IMR-90 (cell line): ENCODE measurements around the gene S100Z. TPM values are rescaled to one million over a fixed set of nuclear protein-coding genes. Genes with fewer than 3 reads are reported as not detected.

Experiments
- ATAC-seq: fragments of 200-7000 bp; cut with Tn5 transposase; 2 replicates; pipeline ENCODE4 v1.9.1; 2020; ENCODE audit warnings: low read depth, mild to moderate bottlenecking, moderate library complexity
- BruUV-seq: library from RNA; stranded (reverse); fragments of 400-500 nt; replicated peaks from 2 replicates; lab custom pipeline; 2021; lab: Mats Ljungman, UMichigan
- CTCF ChIA-PET: fragments of 300-600 bp; formaldehyde crosslinking; extraction: SDS; loops from one replicate; lab custom pipeline; 2021; ENCODE audit warnings: antibody characterized with exemption; lab: Yijun Ruan, JAX
- POLR2A ChIA-PET: fragments of 300-600 bp; sonication (Branson Sonifier 250); formaldehyde crosslinking; loops from one replicate; lab custom pipeline; 2022; ENCODE audit warnings: antibody characterized with exemption; ENCODE audit not compliant: unreplicated experiment; lab: Charles Lee
- DNase-seq: peaks from one replicate; pipeline ENCODE4 v3.0.0; 2013
- H2AFZ ChIP-seq: replicated peaks from 2 replicates; pipeline ENCODE3; 2013; ENCODE audit warnings: low read length, mild to moderate bottlenecking; ENCODE audit not compliant: poor library complexity
- H2AK5ac ChIP-seq: 2 replicates; pipeline ENCODE4 v1.6.1; 2013; ENCODE audit warnings: low read depth, low read length, inconsistent platforms
- H2AK9ac ChIP-seq: replicated peaks from 2 replicates; pipeline ENCODE3; 2013; ENCODE audit warnings: mild to moderate bottlenecking, low read depth, low read length, moderate library complexity; ENCODE audit not compliant: poor library complexity
- H2BK120ac ChIP-seq: 2 replicates; pipeline ENCODE4 v1.6.1; 2013; ENCODE audit warnings: low read depth, low read length, inconsistent platforms
- H2BK15ac ChIP-seq: 3 replicates; pipeline ENCODE4 v1.6.1; 2013; ENCODE audit warnings: low read depth, low read length, inconsistent platforms
- H2BK20ac ChIP-seq: 2 replicates; pipeline ENCODE4 v1.6.1; 2013; ENCODE audit warnings: low read depth, mild to moderate bottlenecking, inconsistent platforms, low read length, moderate library complexity
- H2BK5ac ChIP-seq: 2 replicates; pipeline ENCODE4 v1.6.1; 2013; ENCODE audit warnings: mild to moderate bottlenecking, low read depth, low read length, inconsistent platforms; ENCODE audit not compliant: poor library complexity, severe bottlenecking
- H3K14ac ChIP-seq: replicated peaks from 2 replicates; pipeline ENCODE4 v1.6.1; 2013; ENCODE audit warnings: low read depth, low read length, inconsistent platforms
- H3K18ac ChIP-seq: 2 replicates; pipeline ENCODE4 v1.6.1; 2013; ENCODE audit warnings: low read depth, low read length, control low read depth
- H3K23ac ChIP-seq: 2 replicates; pipeline ENCODE4 v1.6.1; 2013; ENCODE audit warnings: low read depth, low read length, inconsistent platforms
- H3K27ac ChIP-seq: 2 replicates; pipeline ENCODE4 v1.5.1; 2013; ENCODE audit warnings: mild to moderate bottlenecking, control low read depth, low read length; ENCODE audit not compliant: insufficient read depth
- H3K27me3 ChIP-seq: 2 replicates; pipeline ENCODE4 v1.6.1; 2013; ENCODE audit warnings: low read length; ENCODE audit not compliant: control insufficient read depth, insufficient read depth
- H3K36me3 ChIP-seq: 2 replicates; pipeline ENCODE4 v1.6.1; 2013; ENCODE audit warnings: low read length, mixed read lengths; ENCODE audit not compliant: control insufficient read depth, insufficient read depth
- H3K4ac ChIP-seq: 2 replicates; pipeline ENCODE4 v1.6.1; 2013; ENCODE audit warnings: low read depth, low read length, inconsistent platforms
- H3K4me1 ChIP-seq: 2 replicates; pipeline ENCODE4 v1.6.1; 2013; ENCODE audit warnings: low read length, mixed read lengths; ENCODE audit not compliant: control insufficient read depth, insufficient read depth
- H3K4me2 ChIP-seq: 2 replicates; pipeline ENCODE4 v1.6.1; 2013; ENCODE audit warnings: low read depth, mild to moderate bottlenecking, control low read depth, low read length, moderate library complexity
- H3K4me3 ChIP-seq: 2 replicates; pipeline ENCODE4 v1.5.1; 2013; ENCODE audit warnings: low read depth, mild to moderate bottlenecking, control low read depth, low read length, moderate library complexity; ENCODE audit not compliant: insufficient read depth
- H3K56ac ChIP-seq: 2 replicates; pipeline ENCODE4 v1.6.1; 2013; ENCODE audit warnings: low read length, inconsistent platforms; ENCODE audit not compliant: insufficient read depth; ENCODE audit errors: extremely low read depth
- H3K79me1 ChIP-seq, 2 experiments: 2 replicates each; pipeline ENCODE4 v1.6.1; 2013; ENCODE audit warnings: low read length in 2 of 2, inconsistent platforms in 1 of 2, low read depth in 1 of 2
- H3K9ac ChIP-seq: 2 replicates; pipeline ENCODE4 v1.6.1; 2013; ENCODE audit warnings: low read depth, low read length, control low read depth
- H3K9me1 ChIP-seq: 2 replicates; pipeline ENCODE4 v1.6.1; 2013; ENCODE audit warnings: low read length, inconsistent platforms; ENCODE audit not compliant: insufficient read depth
- H3K9me3 ChIP-seq: 2 replicates; pipeline ENCODE4 v1.6.1; 2013; ENCODE audit warnings: low read length; ENCODE audit not compliant: control insufficient read depth, insufficient read depth
- H4K20me1 ChIP-seq: 2 replicates; pipeline ENCODE4 v1.6.1; 2013; ENCODE audit warnings: low read length, inconsistent platforms; ENCODE audit not compliant: insufficient read depth
- H4K5ac ChIP-seq: 2 replicates; pipeline ENCODE4 v1.6.1; 2013; ENCODE audit warnings: mild to moderate bottlenecking, low read depth, low read length, control low read depth
- H4K8ac ChIP-seq, 2 experiments: 2 replicates each; pipeline ENCODE4 v1.6.1; 2013; ENCODE audit warnings: low read depth in 2 of 2, low read length in 2 of 2, control low read depth in 1 of 2, inconsistent platforms in 1 of 2
- H4K91ac ChIP-seq: 2 replicates; pipeline ENCODE4 v1.6.1; 2013; ENCODE audit warnings: low read depth, low read length, inconsistent platforms; ENCODE audit not compliant: insufficient read depth
- BHLHE40 ChIP-seq: fragments of 150-350 bp; IDR thresholded peaks from 2 replicates; pipeline ENCODE4 v1.6.1; 2016; ENCODE audit warnings: mild to moderate bottlenecking, low read depth, low read length
- FOS ChIP-seq: fragments of 150-350 bp; IDR thresholded peaks from 2 replicates; pipeline ENCODE4 v1.6.1; 2016; ENCODE audit warnings: low read depth, low read length
- NFE2L2 ChIP-seq: fragments of 150-350 bp; IDR thresholded peaks from 2 replicates; pipeline ENCODE4 v1.6.1; 2016; ENCODE audit warnings: low read depth, mild to moderate bottlenecking, low read length
- POLR2A ChIP-seq: IDR thresholded peaks from 2 replicates; pipeline ENCODE4 v1.6.1; 2012; ENCODE audit warnings: mild to moderate bottlenecking, low read depth, low read length
- WGBS, 2 experiments: methylation state at CpG; one replicate each; pipeline versions ENCODE4 v1.1.5 to v1.1.7; 2013; ENCODE audit warnings: missing lambda C conversion rate in 2 of 2; ENCODE audit not compliant: insufficient read length in 1 of 2; ENCODE audit errors: extremely low coverage in 2 of 2; 5-methylcytosine and 5-hydroxymethylcytosine counted together
- dilution Hi-C: fragments of 300-500 bp; cut with HindIII; formaldehyde crosslinking; loops from one replicate; pipeline ENCODE4 v1.14.3; 2018; ENCODE audit warnings: low sequenced_read_pairs; ENCODE audit not compliant: unreplicated experiment
- in situ Hi-C: fragments of 300-500 bp; cut with MboI; formaldehyde crosslinking; loops from 3 replicates; pipeline ENCODE4 v1.14.3; 2019; ENCODE audit warnings: low sequenced_read_pairs, inconsistent platforms, mixed read lengths
- intact Hi-C: fragments of 100-400 bp; cut with micrococcal nuclease; formaldehyde crosslinking; loops from 2 replicates; pipeline ENCODE4 v1.10.0; 2022
- polyA plus RNA-seq, 3 experiments: library from polyadenylated mRNA; depleted of rRNA; stranded (reverse); fragments of >200 nt; gene quantifications; 2 replicates each; pipeline ENCODE4 v1.2.3, GENCODE V29; 2012; ENCODE audit warnings: low replicate concordance in 1 of 3
- total RNA-seq: library from RNA; depleted of rRNA; stranded (reverse); fragments of >200 nt; gene quantifications from 2 replicates; pipeline ENCODE4 v1.2.3, GENCODE V29; 2012
- TF ChIP-seq, protein P1 (sequence below): fragments of 150-350 bp; IDR thresholded peaks from 2 replicates; pipeline ENCODE4 v1.6.1; 2016; ENCODE audit warnings: low read depth, mild to moderate bottlenecking, low read length, moderate library complexity, borderline replicate concordance
- TF ChIP-seq, protein P2 (sequence below): conservative IDR thresholded peaks from 2 replicates; pipeline ENCODE4 v1.5.1; 2012; ENCODE audit warnings: mild to moderate bottlenecking, low read depth, low read length, improper control_type of control experiment

Gene S100Z
- total and polyA plus RNA-seq, 2 of the 4 experiments (the other 2 are of a cell fraction): not detected

DNA sequence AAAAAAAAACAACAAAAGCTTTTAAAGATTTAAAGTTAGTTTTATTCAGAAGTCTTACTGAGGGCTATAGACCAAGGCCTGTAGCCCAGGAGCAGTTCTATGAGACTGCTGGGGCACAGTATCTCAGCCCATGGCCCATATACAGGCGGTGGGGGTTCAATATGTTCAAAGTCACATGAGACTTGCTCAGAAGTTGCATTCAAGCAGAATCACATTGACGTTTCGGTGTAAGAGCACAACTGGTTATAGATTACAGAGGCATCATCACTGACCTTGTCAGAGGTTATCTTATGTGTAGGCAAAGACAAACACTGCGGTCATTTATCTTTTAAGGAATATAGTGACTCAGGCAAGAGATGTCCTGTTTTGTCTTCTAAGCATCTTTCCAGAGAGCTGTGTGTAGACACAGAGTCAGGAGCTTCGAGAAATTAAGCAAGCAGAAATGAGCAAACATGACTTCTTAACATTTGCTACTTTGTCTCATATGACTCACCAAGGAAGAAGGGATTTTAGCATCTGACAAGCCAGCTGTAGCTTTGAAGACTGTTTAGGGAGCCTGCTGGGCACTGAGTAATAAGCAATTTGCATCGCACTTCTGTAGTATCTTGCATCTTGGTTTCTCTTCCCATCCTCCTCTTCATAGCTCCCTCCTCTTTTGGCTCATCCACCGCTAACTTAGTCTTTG lies 43.9 kb upstream of the S100Z start (continued):
- TF ChIP-seq, protein P1, sequence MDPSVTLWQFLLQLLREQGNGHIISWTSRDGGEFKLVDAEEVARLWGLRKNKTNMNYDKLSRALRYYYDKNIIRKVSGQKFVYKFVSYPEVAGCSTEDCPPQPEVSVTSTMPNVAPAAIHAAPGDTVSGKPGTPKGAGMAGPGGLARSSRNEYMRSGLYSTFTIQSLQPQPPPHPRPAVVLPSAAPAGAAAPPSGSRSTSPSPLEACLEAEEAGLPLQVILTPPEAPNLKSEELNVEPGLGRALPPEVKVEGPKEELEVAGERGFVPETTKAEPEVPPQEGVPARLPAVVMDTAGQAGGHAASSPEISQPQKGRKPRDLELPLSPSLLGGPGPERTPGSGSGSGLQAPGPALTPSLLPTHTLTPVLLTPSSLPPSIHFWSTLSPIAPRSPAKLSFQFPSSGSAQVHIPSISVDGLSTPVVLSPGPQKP: no peak

DNA sequence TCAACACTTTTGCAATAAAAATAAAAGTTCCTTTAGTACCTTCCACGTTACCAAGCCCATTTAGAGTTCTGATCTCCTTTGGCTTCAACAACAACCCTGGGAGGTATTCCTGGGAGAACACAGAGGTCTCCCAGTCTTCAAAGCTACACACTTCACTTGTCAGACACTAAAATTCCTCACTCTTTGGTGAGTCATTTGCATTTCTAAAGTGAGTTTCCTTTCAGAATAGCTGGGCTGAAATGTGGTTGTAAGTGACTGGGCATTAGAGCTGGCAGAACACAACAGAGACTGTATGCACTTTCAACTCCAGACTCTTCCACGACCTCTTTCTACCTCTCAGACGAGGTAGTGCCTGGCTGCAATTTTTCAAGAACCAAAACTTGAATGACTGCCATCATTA lies 42.5 kb upstream of the S100Z start:
- Histone ChIP-seq H3K4me2 (no peak overlapping the region), H2BK15ac (0 out of 3 replicates have a peak overlapping the region, but pooled peaks have one; percentile 22), H2AK5ac (no peak overlapping the region), H3K14ac (no peak overlapping the region), H3K4me1 (peaks cover 11% of the 10 kb centered on the region), H3K18ac (0 out of 2 replicates have a peak overlapping the region, but pooled peaks have one; percentile 29), H3K4ac (peak overlapping the region; percentile 12; the same call in 1 of the 2 replicates), H2AFZ (no peak overlapping the region), H3K9me3 (no peaks in the 10 kb centered on the region), H3K79me1 (no peaks in the 10 kb centered on the region), H4K91ac (0 out of 2 replicates have a peak overlapping the region, but pooled peaks have one; percentile 44), H3K36me3 (no peaks in the 10 kb centered on the region), H2BK120ac (peak overlapping the region; percentile 38), H2BK20ac (peak overlapping the region; percentile 54; the same call in 1 of the 2 replicates), H3K23ac (0 out of 2 replicates have a peak overlapping the region, but pooled peaks have one; percentile 4), H2BK5ac (peak overlapping the region; percentile 14), H3K27me3 (no peaks in the 10 kb centered on the region), H4K20me1 (peaks cover 3% of the 10 kb centered on the region; the same call in 1 of the 2 replicates), H3K4me3 (no peak overlapping the region), H2AK9ac (no peak overlapping the region), H4K8ac (peak overlapping the region; percentile 6 to 23; a peak in 1 of 4 replicates), H3K56ac (no peak overlapping the region), H3K9me1 (peaks cover 4% of the 10 kb centered on the region; the same call in 1 of the 2 replicates), H4K5ac (no peak overlapping the region), H3K9ac (no peak overlapping the region), H3K27ac (no peak overlapping the region)
- in situ Hi-C loops: no loop called here
- intact Hi-C loops: no loop called here
- WGBS, 2 experiments: 26% methylated on average over 3 of the region's 3 CpGs; no CpG with 5 or more reads in 1 of the 2 experiments
- TF ChIP-seq POLR2A (peak; percentile 63; the same call in 1 of the 2 replicates), NFE2L2 (no peak), BHLHE40 (0 out of 2 replicates have a peak, but pooled peaks have one; percentile 27), FOS (peak; percentile 86)
- TF ChIP-seq, protein P2, sequence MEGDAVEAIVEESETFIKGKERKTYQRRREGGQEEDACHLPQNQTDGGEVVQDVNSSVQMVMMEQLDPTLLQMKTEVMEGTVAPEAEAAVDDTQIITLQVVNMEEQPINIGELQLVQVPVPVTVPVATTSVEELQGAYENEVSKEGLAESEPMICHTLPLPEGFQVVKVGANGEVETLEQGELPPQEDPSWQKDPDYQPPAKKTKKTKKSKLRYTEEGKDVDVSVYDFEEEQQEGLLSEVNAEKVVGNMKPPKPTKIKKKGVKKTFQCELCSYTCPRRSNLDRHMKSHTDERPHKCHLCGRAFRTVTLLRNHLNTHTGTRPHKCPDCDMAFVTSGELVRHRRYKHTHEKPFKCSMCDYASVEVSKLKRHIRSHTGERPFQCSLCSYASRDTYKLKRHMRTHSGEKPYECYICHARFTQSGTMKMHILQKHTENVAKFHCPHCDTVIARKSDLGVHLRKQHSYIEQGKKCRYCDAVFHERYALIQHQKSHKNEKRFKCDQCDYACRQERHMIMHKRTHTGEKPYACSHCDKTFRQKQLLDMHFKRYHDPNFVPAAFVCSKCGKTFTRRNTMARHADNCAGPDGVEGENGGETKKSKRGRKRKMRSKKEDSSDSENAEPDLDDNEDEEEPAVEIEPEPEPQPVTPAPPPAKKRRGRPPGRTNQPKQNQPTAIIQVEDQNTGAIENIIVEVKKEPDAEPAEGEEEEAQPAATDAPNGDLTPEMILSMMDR: no peak
- TF ChIP-seq, protein P1: no peak
- DNase-seq (peak; percentile 89), ATAC-seq (peak; percentile 58)
- no TSS peak for BruUV-seq
- CTCF ChIA-PET: interaction anchor here (2.0 kb wide), 1 partner anchor 10 kb away, joined by 5 read pairs; no protein-coding TSS in a partner anchor
- POLR2A ChIA-PET: no interaction called here
- dilution Hi-C loops: no loop called here
